ENCODE data around the gene THSD4.

Gene THSD4

GRCh38 chr15:71153823-71154524 lies 38.7 kb downstream of the THSD4 start:
- Histone ChIP-seq H4K20me1 (ENCODE audit: insufficient read depth, low read length) (no peaks in the 10 kb centered on the region), H3K4me2 (ENCODE audit: low read length) (no peak overlapping the region), H3K9ac (ENCODE audit: low read length) (no peak overlapping the region), H3K79me2 (ENCODE audit: low read length) (no peaks in the 10 kb centered on the region), H3K27ac (ENCODE audit: low read length) (no peak overlapping the region), H3K36me3 (replicated peaks; ENCODE audit: low read depth, low read length) (no peaks in the 10 kb centered on the region), H2AFZ (ENCODE audit: low read depth, low read length) (no peak overlapping the region), H3K9me3 (ENCODE audit: insufficient read depth, low read length) (no peaks in the 10 kb centered on the region), H3K4me1 (ENCODE audit: low read length) (no peaks in the 10 kb centered on the region), H3K27me3 (ENCODE audit: low read depth, low read length) (peaks cover 42% of the 10 kb centered on the region), H3K4me3 (ENCODE audit: low read length) (no peak overlapping the region)
- TF ChIP-seq CTCF (IDR thresholded peaks at IDR 0.05; ENCODE audit: low read depth, low read length) (no peak), EZH2phosphoT487 (IDR thresholded peaks at IDR 0.05; ENCODE audit: low read depth) (no peak)

GRCh38 chr15:71154607-71155200 lies 39.4 kb downstream of the THSD4 start:
- Histone ChIP-seq H3K36me3 (replicated peaks; ENCODE audit: low read depth, low read length) (no peaks in the 10 kb centered on the region), H2AFZ (ENCODE audit: low read depth, low read length) (no peak overlapping the region), H3K4me3 (ENCODE audit: low read length) (no peak overlapping the region), H3K9ac (ENCODE audit: low read length) (no peak overlapping the region), H3K4me1 (ENCODE audit: low read length) (no peaks in the 10 kb centered on the region), H3K4me2 (ENCODE audit: low read length) (no peak overlapping the region), H3K79me2 (ENCODE audit: low read length) (no peaks in the 10 kb centered on the region), H4K20me1 (ENCODE audit: insufficient read depth, low read length) (no peaks in the 10 kb centered on the region), H3K27me3 (ENCODE audit: low read depth, low read length) (peaks cover 48% of the 10 kb centered on the region), H3K9me3 (ENCODE audit: insufficient read depth, low read length) (no peaks in the 10 kb centered on the region), H3K27ac (ENCODE audit: low read length) (no peak overlapping the region)
- TF ChIP-seq CTCF (IDR thresholded peaks at IDR 0.05; ENCODE audit: low read depth, low read length) = no peak
- no peak for TF ChIP-seq EZH2phosphoT487 (IDR thresholded peaks at IDR 0.05; ENCODE audit: low read depth)

GRCh38 chr15:71155534-71155933 lies 40.3 kb downstream of the THSD4 start:
- H4K20me1 ChIP-seq (ENCODE audit: insufficient read depth, low read length) = no peaks in the 10 kb centered on the region
- no peak overlapping the region for H3K4me2 ChIP-seq (ENCODE audit: low read length)
- H3K79me2 ChIP-seq (ENCODE audit: low read length) = no peaks in the 10 kb centered on the region
- no peaks in the 10 kb centered on the region for H3K36me3 ChIP-seq (replicated peaks; ENCODE audit: low read depth, low read length)
- no peak for TF ChIP-seq EZH2phosphoT487 (IDR thresholded peaks at IDR 0.05; ENCODE audit: low read depth)
- peaks cover 44% of the 10 kb centered on the region for H3K27me3 ChIP-seq (ENCODE audit: low read depth, low read length)
- H2AFZ ChIP-seq (ENCODE audit: low read depth, low read length) = no peak overlapping the region
- H3K9ac ChIP-seq (ENCODE audit: low read length) = no peak overlapping the region
- H3K27ac ChIP-seq (ENCODE audit: low read length) = no peak overlapping the region
- H3K4me1 ChIP-seq (ENCODE audit: low read length) = no peaks in the 10 kb centered on the region
- H3K9me3 ChIP-seq (ENCODE audit: insufficient read depth, low read length) = no peaks in the 10 kb centered on the region
- H3K4me3 ChIP-seq (ENCODE audit: low read length) = no peak overlapping the region

GRCh38 chr15:71160976-71161375 lies 45.7 kb downstream of the THSD4 start:
- no peak overlapping the region for H3K9ac ChIP-seq (ENCODE audit: low read length)
- H3K4me2 ChIP-seq (ENCODE audit: low read length) = no peak overlapping the region
- no peaks in the 10 kb centered on the region for H3K4me1 ChIP-seq (ENCODE audit: low read length)
- H2AFZ ChIP-seq (ENCODE audit: low read depth, low read length) = no peak overlapping the region
- peaks cover 24% of the 10 kb centered on the region for H3K27me3 ChIP-seq (ENCODE audit: low read depth, low read length)
- H3K9me3 ChIP-seq (ENCODE audit: insufficient read depth, low read length) = peaks cover 10% of the 10 kb centered on the region
- no peak overlapping the region for H3K27ac ChIP-seq (ENCODE audit: low read length)
- H3K4me3 ChIP-seq (ENCODE audit: low read length) = no peak overlapping the region
- H3K36me3 ChIP-seq (replicated peaks; ENCODE audit: low read depth, low read length) = no peaks in the 10 kb centered on the region
- no peak for TF ChIP-seq EZH2phosphoT487 (IDR thresholded peaks at IDR 0.05; ENCODE audit: low read depth)
- no peak for TF ChIP-seq CTCF (IDR thresholded peaks at IDR 0.05; ENCODE audit: low read depth, low read length)
- H4K20me1 ChIP-seq (ENCODE audit: insufficient read depth, low read length) = no peaks in the 10 kb centered on the region
- no peaks in the 10 kb centered on the region for H3K79me2 ChIP-seq (ENCODE audit: low read length)

Measured in OCI-LY3 (cell line).